HEK293 (cell line): ENCODE results near the gene GALNT13.

Experiments
- MYNN ChIP-seq: fragments of 450-650 bp; formaldehyde crosslinking; IDR thresholded peaks from 2 replicates; pipeline ENCODE4 v1.5.1; 2016; ENCODE audit warnings: missing biosample characterization, missing genetic modification characterization, borderline replicate concordance
- ZBTB8A ChIP-seq: fragments of 450-650 bp; formaldehyde crosslinking; IDR thresholded peaks from 2 replicates; pipeline ENCODE4 v1.5.1; 2016; ENCODE audit warnings: missing biosample characterization, missing genetic modification characterization
- ZNF10 ChIP-seq: fragments of 450-650 bp; formaldehyde crosslinking; IDR thresholded peaks from 2 replicates; pipeline ENCODE4 v1.5.1; 2017; ENCODE audit warnings: missing biosample characterization, missing genetic modification characterization
- ZNF24 ChIP-seq: fragments of 450-650 bp; formaldehyde crosslinking; IDR thresholded peaks from 2 replicates; pipeline ENCODE4 v1.5.1; 2016; ENCODE audit warnings: missing biosample characterization, missing genetic modification characterization

DNA sequence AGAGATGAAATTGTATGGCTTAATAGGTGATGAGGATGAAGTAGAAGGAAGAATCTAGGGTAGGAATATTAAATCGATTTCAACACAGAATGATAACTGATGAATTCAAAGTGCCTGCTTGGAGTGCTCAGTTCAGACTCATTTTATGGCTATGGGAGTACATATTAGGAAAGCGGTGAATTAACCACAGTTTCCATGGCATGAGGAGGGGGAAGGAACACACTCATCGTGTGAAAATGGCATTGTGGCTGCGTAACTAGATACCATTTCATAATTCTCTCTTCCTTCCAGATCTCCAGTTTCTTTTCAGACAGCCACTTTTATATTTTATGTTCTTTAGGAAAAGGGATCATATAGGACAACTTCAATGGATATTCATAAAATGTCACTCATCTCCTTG is 594.5 kb downstream of the GALNT13 start:
- TF ChIP-seq MYNN (tag by site-specific recombination), result no peak
- no peak for TF ChIP-seq ZNF10
- TF ChIP-seq ZBTB8A (tag by site-specific recombination), result no peak
- TF ChIP-seq ZNF24 (tag by site-specific recombination), result no peak
